Activated naive CD8-positive, alpha-beta T cell treated with anti-CD3 and anti-CD28 coated beads for 36 hours (primary cell): Measurements from ENCODE around the gene PBRM1. TPM values are rescaled to one million over a fixed set of nuclear protein-coding genes. Genes with fewer than 3 reads are reported as not detected.
A peak's percentile ranks its signal among the peaks of the same experiment; 100 is the strongest.

ENCODE experiments used
- DNase-seq: peaks from one replicate; pipeline ENCODE4 v3.0.0; 2021
- H3K27ac Mint-ChIP-seq: one replicate; pipeline ENCODE4 v1.8.0; 2022; ENCODE audit warnings: mild to moderate bottlenecking, moderate library complexity, mixed read lengths
- H3K27me3 Mint-ChIP-seq: one replicate; pipeline ENCODE4 v1.8.0; 2022; ENCODE audit warnings: mild to moderate bottlenecking, mixed read lengths
- H3K36me3 Mint-ChIP-seq: one replicate; pipeline ENCODE4 v1.8.0; 2021; ENCODE audit warnings: mild to moderate bottlenecking, mixed read lengths
- H3K4me1 Mint-ChIP-seq: one replicate; pipeline ENCODE4 v1.8.0; 2021; ENCODE audit warnings: mixed read lengths
- H3K4me3 Mint-ChIP-seq: one replicate; pipeline ENCODE4 v1.8.0; 2022; ENCODE audit warnings: mild to moderate bottlenecking, moderate library complexity, mixed read lengths
- H3K9me3 Mint-ChIP-seq: one replicate; pipeline ENCODE4 v1.8.0; 2022; ENCODE audit warnings: mixed read lengths
- total RNA-seq, 2 experiments: library from RNA; stranded (reverse); gene quantifications; one replicate each; pipeline ENCODE4 v1.2.3, GENCODE V29; 2021

The PBRM1 gene
- total RNA-seq, 2 experiments from 2014 or later, result 61.5 to 62.1 TPM

DNA sequence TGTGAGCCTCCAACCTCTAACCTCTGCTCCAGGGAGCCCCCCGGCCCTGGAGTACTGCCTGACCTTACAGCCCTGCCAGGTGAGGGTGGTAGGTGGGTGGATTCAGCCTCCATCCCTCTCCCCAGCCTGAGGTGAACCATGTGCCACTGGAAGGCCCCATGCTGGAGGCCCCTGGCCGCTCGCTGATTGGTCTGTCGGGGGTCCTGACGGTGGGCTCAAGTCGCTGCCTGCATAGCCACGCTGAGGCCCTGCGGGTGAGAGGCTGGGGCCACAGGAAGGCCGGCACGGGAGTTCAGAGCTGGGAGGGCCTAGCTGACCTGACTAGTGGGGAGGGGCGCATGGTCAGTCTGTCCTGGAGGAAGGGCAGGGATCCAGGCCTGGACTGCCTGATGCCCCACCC lies 171.1 kb downstream of the PBRM1 start:
- DNase-seq, result no peak
- H3K9me3 Mint-ChIP-seq, result no peaks in the 10 kb centered on the region

GRCh38 chr3:52513281-52513680 lies 172.4 kb downstream of the PBRM1 start:
- Mint-ChIP-seq H3K27ac (no peak overlapping the region), H3K9me3 (no peaks in the 10 kb centered on the region), H3K4me3 (no peak overlapping the region), H3K36me3 (no peaks in the 10 kb centered on the region), H3K27me3 (no peaks in the 10 kb centered on the region), H3K4me1 (no peaks in the 10 kb centered on the region)
- no peak for DNase-seq

More for the DNA sequence above, 171.1 kb downstream of the PBRM1 start:
- no peaks in the 10 kb centered on the region for H3K27me3 Mint-ChIP-seq
- no peak overlapping the region for H3K27ac Mint-ChIP-seq
- H3K4me3 Mint-ChIP-seq, result no peak overlapping the region
- no peaks in the 10 kb centered on the region for H3K36me3 Mint-ChIP-seq
- H3K4me1 Mint-ChIP-seq, result no peaks in the 10 kb centered on the region

DNA sequence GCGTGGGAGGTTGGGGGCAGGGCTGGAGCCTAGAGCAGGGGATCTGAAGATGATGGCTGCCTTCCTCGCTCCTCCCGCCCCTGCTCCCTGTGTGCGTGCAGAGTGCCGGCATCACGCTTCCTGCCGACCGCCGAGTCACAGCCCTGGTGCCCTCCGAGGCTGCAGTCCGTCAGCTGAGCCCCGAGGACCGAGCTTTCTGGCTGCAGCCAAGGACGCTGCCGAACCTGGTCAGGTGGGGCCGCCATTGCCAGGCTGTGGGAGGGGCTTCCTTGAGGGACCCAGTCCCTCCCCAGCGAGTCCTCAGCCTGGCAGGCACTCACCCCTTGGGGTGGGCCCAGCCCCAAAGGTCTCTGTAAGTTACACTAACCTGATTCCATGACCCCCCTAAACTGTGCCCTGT lies 173.0 kb downstream of the PBRM1 start:
- DNase-seq, result no peak
- Mint-ChIP-seq H3K36me3 (no peaks in the 10 kb centered on the region), H3K9me3 (no peaks in the 10 kb centered on the region), H3K4me3 (no peak overlapping the region), H3K4me1 (no peaks in the 10 kb centered on the region), H3K27me3 (no peaks in the 10 kb centered on the region), H3K27ac (no peak overlapping the region)

GRCh38 chr3:52512105-52512504 lies 173.6 kb downstream of the PBRM1 start:
- no peak overlapping the region for H3K4me3 Mint-ChIP-seq
- H3K36me3 Mint-ChIP-seq, result no peaks in the 10 kb centered on the region
- H3K27ac Mint-ChIP-seq, result no peak overlapping the region
- no peaks in the 10 kb centered on the region for H3K4me1 Mint-ChIP-seq
- H3K27me3 Mint-ChIP-seq, result no peaks in the 10 kb centered on the region
- DNase-seq, result no peak
- no peaks in the 10 kb centered on the region for H3K9me3 Mint-ChIP-seq

- H3K36me3 Mint-ChIP-seq, result no peaks in the 10 kb centered on the region
- no peak overlapping the region for H3K27ac Mint-ChIP-seq
- no peaks in the 10 kb centered on the region for H3K27me3 Mint-ChIP-seq
- no peak overlapping the region for H3K4me3 Mint-ChIP-seq
- no peaks in the 10 kb centered on the region for H3K4me1 Mint-ChIP-seq
- H3K9me3 Mint-ChIP-seq, result no peaks in the 10 kb centered on the region
- no peak for DNase-seq
These were observed 174.2 kb downstream of the PBRM1 start for GRCh38 chr3:52511509-52511908.

- no peaks in the 10 kb centered on the region for H3K4me1 Mint-ChIP-seq
- H3K9me3 Mint-ChIP-seq, result no peaks in the 10 kb centered on the region
- no peaks in the 10 kb centered on the region for H3K27me3 Mint-ChIP-seq
- no peak for DNase-seq
- no peaks in the 10 kb centered on the region for H3K36me3 Mint-ChIP-seq
- H3K27ac Mint-ChIP-seq, result no peak overlapping the region
- H3K4me3 Mint-ChIP-seq, result no peak overlapping the region
These were observed 175.9 kb downstream of the PBRM1 start for GRCh38 chr3:52509753-52510328.

DNA sequence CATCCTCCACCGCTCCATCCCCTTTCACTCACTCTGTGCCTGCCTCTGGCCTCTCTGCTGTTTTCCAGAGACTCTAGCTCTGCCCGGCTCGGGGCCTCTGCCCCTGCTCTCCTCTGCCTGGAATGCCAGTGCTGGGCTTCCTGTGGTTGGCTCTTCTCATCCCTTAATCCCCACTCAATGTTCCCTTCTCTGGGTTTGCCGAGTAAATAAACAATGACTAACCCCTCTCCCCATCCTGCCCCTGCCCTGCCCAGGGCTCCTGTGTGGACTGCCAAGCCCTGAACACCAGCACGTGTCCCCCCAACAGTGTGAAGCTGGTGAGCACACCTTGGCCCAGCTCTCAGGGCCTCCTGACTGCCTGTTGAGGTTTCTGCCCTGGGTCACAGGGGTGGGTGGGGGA lies 178.4 kb downstream of the PBRM1 start:
- Mint-ChIP-seq H3K27ac (no peak overlapping the region), H3K9me3 (no peaks in the 10 kb centered on the region), H3K27me3 (no peaks in the 10 kb centered on the region), H3K4me1 (no peaks in the 10 kb centered on the region), H3K4me3 (no peak overlapping the region), H3K36me3 (no peaks in the 10 kb centered on the region)
- DNase-seq, result no peak

- Mint-ChIP-seq H3K36me3 (no peaks in the 10 kb centered on the region), H3K4me1 (no peaks in the 10 kb centered on the region), H3K9me3 (no peaks in the 10 kb centered on the region), H3K4me3 (no peak overlapping the region), H3K27ac (no peak overlapping the region), H3K27me3 (no peaks in the 10 kb centered on the region)
- no peak for DNase-seq
These were observed 179.3 kb downstream of the PBRM1 start for GRCh38 chr3:52506266-52506966.

- DNase-seq, result no peak
- Mint-ChIP-seq H3K27ac (no peak overlapping the region), H3K9me3 (no peaks in the 10 kb centered on the region), H3K4me1 (no peaks in the 10 kb centered on the region), H3K4me3 (no peak overlapping the region), H3K27me3 (no peaks in the 10 kb centered on the region), H3K36me3 (no peaks in the 10 kb centered on the region)
These were observed 180.7 kb downstream of the PBRM1 start for GRCh38 chr3:52504977-52505376.

DNA sequence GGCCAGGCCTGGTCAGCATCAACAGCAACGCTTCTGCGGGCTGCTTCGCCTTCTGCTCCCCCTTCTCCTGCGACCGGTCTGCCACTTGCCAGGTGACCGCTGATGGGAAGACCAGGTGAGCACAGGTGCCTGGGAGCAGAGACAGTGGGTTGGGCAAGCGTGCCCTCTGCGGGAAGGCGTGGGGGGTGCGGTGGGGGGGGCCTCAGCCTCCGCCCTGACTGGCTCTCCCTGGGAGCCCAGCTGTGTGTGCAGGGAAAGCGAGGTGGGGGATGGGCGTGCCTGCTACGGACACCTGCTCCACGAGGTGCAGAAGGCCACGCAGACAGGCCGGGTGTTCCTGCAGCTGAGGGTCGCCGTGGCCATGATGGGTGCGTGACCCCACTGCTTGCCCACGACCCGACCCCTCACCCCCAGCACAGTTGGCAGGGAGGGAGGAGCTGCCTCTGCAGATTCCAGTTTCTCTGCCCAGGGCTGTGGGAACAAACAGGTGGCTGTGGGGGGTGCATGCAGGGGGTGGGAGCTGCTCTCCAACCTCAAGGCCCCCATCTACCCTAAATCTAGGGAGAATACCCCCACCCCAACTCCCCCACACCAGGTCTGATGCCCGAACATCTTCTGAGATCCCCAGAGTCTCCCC lies 181.8 kb downstream of the PBRM1 start:
- Mint-ChIP-seq H3K4me3 (no peak overlapping the region), H3K27ac (no peak overlapping the region), H3K9me3 (no peaks in the 10 kb centered on the region), H3K36me3 (no peaks in the 10 kb centered on the region), H3K4me1 (peaks cover under 1% of the 10 kb centered on the region), H3K27me3 (no peaks in the 10 kb centered on the region)
- no peak for DNase-seq

DNA sequence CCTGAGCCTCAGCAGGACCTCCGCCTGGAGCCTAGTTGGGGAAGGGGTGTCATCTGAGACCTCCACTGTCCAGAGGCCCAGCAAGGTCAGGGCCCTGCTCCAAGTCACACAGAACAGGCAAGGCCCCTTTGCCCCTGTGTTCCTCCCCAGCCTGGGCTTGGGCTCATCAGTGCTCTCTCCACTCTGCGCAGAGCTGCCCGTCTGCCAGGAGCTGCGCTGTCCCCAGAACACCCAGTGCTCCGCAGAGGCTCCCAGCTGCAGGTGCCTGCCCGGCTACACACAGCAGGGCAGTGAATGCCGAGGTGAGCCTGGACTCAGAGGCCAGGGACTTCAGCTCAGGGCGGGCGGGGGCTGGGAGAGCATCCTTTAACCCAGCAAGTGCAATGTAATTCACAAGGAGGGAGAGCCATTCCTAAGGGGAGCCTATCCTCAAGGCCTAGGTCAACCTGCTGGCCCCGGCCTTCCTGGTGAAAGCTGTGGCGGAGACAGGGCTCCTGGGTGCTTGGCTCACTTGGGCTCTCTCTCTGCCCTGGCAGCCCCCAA lies 182.8 kb downstream of the PBRM1 start:
- Mint-ChIP-seq H3K4me1 (peaks cover 4% of the 10 kb centered on the region), H3K27ac (no peak overlapping the region), H3K9me3 (no peaks in the 10 kb centered on the region), H3K27me3 (no peaks in the 10 kb centered on the region), H3K36me3 (peaks cover 1% of the 10 kb centered on the region), H3K4me3 (no peak overlapping the region)
- DNase-seq, result no peak

DNA sequence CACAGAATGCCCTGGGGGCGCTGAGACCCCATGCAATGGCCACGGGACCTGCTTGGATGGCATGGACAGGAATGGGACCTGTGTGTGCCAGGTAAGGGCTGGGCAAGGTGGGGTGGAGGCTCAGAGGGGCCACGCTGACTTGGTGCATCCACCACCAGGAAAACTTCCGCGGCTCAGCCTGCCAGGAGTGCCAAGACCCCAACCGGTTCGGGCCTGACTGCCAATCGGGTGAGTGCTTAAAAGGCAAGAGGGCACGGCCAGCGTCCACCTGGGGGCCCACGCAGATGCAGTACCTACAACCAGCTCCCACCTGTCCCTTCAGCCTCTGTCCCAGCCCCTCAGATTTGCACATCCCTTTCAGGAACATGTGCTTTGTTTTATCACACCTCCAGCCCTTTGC lies 183.7 kb downstream of the PBRM1 start:
- Mint-ChIP-seq H3K4me1 (peaks cover 4% of the 10 kb centered on the region), H3K36me3 (peaks cover 1% of the 10 kb centered on the region), H3K27ac (no peak overlapping the region), H3K4me3 (no peak overlapping the region), H3K9me3 (no peaks in the 10 kb centered on the region), H3K27me3 (no peaks in the 10 kb centered on the region)
- DNase-seq, result no peak

GRCh38 chr3:52501046-52501445 lies 184.7 kb downstream of the PBRM1 start:
- Mint-ChIP-seq H3K4me3 (no peak overlapping the region), H3K27ac (peak overlapping the region; percentile 45), H3K27me3 (no peaks in the 10 kb centered on the region), H3K9me3 (no peaks in the 10 kb centered on the region), H3K36me3 (peaks cover 1% of the 10 kb centered on the region), H3K4me1 (peaks cover 4% of the 10 kb centered on the region)
- no peak for DNase-seq

DNA sequence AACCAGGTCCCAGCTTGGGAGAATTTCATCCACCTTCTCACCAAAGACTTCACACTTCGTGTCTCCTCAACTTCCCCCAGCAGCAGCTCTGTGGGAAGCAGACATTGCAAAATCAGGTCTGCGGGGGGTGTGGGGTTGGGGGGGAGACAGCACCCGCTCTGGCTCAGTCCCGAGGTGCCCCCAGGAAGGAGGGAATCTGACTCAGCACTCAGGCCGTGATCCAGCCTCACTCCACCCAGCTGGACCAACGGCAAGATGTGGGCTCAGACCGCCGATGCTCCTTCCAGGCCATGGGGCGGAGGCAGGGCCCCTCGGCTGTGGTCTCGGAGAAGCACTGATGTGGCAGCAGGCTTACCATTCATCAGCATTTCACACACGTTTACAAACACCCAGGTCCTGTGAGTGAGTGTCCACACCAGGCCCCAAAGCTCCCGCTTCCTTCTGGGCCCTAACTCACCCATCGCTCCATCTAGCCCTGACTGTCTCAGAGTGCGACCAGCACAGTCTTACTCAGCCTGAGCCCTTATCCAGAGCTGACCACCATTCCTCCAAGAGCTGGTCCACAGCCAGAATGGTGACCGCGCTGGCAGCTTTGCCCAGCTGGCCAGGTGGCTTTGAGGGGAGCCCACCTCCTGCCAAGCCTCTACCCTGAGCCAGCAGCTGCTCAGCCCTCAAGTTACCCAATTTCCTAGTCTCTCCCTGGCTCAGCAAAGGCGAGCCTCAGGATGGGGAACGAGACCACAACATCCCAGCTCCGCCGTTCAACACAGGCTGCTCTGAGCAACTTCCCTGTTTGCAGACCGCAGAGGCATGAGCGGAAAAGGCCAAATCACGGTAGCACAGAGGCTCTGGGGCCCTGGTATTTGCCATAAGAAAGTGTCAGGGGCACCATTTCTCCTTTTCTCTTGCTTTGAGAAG lies 187.3 kb downstream of the PBRM1 start:
- peaks cover 1% of the 10 kb centered on the region for H3K36me3 Mint-ChIP-seq
- no peak overlapping the region for H3K4me3 Mint-ChIP-seq
- no peak overlapping the region for H3K27ac Mint-ChIP-seq

More for the DNA sequence above, 187.3 kb downstream of the PBRM1 start:
- Mint-ChIP-seq H3K9me3 (no peaks in the 10 kb centered on the region), H3K4me1 (peaks cover 4% of the 10 kb centered on the region), H3K27me3 (no peaks in the 10 kb centered on the region)
- no peak for DNase-seq
